ENCODE results near the gene MAD2L2.

- TF ChIP-seq GATA3 (IDR thresholded peaks at IDR 0.05; ENCODE audit: low read depth, low read length) (no peak), GATA2 (IDR thresholded peaks at IDR 0.05; ENCODE audit: low read depth, low read length) (no peak)
Measured at GRCh38 chr1:11640944-11641343, 40.0 kb downstream of the MAD2L2 start.
